OCI-M1 (cell line): ENCODE measurements around the gene PEX14.

Source experiments
- DNase-seq: peaks from one replicate; lab custom pipeline; 2025; lab: John Stamatoyannopoulos, UW

PEX14 gene

DNA sequence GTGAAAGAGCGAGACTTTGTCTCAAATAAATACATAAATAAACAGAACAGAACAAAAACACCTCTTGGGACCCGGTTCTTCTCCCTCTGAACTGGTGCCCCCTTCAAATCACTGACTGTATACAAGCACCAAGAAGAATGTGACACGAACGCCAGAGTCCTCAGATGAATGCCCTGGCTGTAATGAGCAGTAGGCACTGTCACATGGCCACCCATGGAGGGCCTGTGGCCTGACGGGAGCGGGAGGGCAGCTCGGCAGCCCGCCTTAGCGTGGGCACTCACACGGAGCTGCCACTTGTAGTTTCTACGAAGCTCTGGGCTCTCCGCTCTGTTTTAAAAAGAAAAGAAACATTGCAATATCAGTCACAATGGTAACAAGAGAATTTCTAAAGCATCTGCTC is 146.0 kb downstream of the PEX14 start:
- no peak for DNase-seq

DNA sequence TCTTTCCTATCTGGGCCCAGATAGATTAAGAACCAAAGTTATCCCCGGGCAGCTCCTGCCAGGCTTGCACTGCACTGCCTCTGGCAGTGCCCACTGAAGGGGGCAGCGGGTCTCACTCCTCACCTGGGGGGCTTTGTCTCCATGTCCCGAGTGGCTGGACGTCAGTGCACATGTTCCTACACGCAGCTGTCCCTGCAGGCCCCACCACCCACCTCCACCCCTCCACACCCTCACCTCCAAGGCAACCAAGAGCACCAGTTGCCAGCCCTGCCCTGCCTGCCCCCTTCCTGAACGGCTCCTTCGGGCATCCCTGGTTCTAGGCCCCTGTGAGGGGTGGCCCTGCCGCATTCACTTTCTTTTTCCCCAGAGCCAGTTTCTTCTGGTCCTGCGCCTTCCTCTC is 147.2 kb downstream of the PEX14 start:
- DNase-seq = no peak

DNA sequence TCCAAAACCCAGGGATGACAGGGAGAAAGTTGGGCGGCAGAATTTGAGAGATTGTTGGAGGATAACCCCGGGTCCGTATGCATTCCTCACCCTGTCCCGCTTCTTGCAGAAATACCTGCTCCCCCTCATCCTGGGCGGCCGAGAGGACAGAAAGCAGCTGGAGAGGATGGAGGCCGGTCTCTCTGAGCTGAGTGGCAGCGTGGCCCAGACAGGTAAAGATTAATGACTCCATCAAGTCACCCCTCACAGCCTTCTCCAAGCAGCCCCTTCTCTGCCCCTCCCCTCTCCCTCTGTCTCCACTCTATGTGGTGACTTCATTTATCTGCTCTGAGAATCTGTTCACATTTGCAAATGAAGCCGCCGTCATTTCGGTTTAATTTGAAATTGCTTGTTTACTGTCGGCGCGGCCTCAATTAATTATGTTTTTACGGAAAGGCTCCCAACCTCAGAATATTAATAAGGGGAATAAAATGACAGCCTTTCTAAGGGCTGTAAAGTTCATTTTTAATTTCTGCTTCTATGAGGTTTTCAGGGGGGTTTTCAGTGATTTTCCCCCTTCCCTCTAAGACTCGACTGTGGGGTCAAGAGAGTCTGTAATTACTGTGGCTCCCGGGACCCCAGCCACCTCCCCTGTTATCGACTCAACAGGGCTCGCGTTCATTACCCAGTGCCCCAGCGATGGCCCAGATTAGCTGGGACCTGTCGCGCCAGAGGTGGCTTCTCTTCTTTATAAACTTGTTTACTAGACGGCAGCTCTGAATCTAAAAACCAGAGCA is 148.3 kb downstream of the PEX14 start:
- DNase-seq = no peak

DNA sequence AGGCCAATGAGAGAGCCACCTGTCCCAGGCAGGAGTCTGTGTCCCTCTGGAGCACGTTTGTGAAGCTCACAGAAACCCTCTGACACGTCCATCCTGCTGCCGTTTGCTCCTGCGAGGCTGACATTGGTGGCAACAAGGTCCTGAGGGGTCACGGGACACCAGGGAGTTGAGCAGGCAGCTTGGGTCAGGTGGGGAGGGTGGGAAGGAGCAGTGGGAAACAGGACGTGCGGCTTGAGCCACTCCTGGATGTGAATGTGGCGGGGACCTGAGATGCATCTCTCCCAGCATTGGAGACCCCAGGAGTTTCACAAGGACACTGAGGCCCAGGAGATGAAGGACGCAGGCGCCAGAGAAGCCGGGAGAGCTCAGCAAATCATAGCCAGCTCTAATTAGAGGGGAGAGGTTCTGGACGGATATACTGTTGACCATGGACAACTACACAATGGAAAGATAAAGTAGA is 149.0 kb downstream of the PEX14 start:
- no peak for DNase-seq

DNA sequence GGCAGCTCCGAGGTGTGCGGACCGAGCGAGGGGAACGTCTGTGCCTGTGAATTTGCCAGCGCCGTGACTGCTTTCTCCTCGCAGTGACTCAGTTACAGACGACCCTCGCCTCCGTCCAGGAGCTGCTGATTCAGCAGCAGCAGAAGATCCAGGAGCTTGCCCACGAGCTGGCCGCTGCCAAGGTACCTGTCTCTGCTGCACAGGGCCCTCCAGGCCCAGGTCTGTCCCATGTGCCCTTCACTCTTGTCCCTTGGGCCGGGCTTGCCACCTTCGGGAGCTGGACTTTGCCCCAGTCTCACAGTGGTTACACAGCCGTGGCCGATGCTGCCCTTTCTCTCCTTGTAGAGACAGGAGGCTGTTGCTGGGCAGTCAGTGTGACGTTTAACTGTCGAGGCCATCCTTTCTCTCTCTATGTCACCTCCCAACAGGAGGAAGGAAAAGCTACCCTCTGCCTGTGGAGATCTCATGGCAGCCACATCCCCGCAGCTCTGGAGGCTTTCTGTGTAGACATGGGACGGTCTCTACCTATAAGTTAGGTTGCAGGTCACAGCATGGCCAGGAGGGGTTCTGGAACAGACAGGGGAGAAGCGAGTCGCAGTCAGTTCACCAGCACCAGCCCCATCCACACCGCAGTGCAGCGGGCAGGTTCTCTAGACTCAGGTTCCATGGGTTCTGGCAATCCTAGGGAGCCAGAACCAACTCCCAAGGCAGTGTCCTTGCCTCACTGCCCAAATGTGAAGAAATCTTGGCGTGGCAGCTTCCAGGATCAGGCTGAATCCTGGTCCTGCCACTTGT is 149.7 kb downstream of the PEX14 start:
- DNase-seq = no peak

DNA sequence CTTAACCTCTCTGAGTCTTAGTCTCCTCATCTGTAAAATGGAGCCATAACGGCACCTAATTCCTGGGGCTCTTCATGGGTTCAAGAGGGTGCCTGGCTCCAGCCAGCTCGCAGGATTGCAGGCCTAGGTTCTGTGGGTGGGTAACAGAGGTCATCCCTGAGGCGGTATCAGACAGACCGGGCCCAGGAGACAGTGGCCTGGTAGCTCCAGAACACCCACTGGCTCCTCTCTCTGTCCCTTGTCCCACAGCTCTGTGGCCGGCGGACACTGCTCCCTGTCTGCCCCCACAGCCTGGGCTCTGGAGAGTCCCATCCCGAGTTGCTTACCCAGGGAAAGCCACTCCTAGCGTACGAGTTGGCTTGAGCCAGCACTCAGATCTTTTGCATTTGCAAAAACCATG is 150.3 kb downstream of the PEX14 start:
- DNase-seq = no peak

DNA sequence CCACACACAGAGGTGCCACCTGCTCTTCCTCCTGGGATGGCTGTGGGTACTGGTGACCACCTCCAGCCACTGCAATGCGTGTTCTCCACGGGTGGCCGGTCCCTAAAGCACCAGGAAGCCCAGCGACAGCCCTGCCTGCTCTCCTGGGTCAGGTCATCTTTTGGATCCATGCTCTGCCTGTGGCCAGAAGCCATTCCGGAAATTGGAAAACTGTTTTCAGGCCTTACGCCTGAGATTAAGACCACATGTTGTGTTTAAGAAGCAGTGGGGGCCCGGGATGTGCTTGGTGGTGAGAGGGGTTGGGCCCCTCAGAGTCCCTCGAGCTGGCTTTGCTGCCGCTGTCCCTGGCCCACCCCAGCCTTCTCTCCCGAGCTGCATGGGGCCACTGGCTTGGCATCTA is 150.8 kb downstream of the PEX14 start:
- DNase-seq = no peak

DNA sequence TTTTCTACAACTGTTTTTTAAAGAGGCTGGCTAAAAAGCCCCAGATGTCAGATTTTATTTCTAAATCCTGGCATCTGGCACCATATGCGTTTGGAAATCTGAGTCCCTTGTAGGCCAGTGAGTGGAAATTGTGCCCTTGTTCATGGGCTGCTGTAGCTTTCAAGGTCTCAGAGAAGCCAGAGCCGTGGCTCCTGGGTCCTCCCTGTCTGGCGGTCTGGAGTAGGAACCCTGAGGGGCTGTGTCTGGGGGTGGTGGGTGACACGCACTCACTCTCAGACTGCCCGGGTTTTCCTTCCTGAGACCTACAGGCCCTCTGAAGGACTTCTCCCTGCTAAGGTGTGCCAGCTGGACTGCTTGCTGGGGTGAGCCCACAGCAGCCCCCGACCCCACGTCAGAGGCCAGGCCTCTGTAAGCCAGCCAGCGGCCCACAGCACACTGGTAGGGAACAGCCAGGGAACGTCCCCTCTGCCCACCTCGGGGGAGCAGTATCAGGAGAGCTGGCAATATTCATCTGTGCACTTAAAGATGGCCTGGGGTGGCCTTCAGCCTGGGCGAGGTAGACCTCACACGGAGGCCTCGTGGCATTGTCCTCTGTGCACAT is 151.5 kb downstream of the PEX14 start:
- DNase-seq = no peak

DNA sequence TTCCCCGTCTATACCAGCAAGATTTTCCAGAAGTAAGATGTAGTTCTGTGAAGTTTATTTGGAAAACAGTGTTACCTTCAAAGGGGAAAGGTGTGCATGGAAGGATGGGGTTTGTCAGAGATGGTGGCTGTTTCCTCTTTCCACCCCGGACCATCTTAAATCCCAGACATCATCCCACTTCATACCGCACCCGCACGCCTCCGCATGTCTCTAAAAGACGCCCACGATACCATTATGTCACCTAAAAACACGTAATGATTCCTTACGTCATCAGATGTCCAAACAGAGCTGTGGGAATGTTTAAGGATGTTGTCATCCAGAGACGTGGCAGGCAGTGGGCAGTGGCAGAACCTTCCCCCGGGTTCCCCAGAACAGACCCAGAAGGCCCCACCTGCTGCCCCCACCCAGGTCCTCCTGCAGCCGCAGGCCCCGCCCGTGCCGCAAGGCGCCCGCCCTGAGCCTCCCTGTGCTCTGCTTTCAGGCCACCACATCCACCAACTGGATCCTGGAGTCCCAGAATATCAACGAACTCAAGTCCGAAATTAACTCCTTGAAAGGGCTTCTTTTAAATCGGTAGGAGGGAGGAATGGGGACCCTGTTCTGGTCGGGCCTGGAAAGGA is 152.2 kb downstream of the PEX14 start:
- DNase-seq = no peak

DNA sequence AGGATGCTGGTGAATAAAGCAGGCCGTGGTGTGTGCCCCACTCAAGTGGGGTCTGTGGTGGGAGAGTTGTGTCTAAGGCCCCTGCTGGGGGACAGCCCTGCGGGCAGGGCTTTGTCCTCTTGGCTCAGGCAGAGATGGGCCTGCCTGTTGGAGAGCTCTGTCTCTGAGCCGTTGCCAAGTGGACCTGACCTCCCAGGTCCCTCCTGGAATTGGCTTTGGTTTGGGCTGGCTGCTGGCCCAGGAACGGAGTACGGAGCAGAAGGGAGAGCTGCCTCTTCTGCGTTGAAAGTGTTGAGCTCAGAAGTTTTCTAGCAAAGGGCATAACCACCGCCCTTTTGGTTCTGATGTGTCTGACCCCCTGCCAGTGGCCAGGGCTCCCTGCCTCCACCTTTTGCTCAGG is 153.9 kb downstream of the PEX14 start:
- no peak for DNase-seq

DNA sequence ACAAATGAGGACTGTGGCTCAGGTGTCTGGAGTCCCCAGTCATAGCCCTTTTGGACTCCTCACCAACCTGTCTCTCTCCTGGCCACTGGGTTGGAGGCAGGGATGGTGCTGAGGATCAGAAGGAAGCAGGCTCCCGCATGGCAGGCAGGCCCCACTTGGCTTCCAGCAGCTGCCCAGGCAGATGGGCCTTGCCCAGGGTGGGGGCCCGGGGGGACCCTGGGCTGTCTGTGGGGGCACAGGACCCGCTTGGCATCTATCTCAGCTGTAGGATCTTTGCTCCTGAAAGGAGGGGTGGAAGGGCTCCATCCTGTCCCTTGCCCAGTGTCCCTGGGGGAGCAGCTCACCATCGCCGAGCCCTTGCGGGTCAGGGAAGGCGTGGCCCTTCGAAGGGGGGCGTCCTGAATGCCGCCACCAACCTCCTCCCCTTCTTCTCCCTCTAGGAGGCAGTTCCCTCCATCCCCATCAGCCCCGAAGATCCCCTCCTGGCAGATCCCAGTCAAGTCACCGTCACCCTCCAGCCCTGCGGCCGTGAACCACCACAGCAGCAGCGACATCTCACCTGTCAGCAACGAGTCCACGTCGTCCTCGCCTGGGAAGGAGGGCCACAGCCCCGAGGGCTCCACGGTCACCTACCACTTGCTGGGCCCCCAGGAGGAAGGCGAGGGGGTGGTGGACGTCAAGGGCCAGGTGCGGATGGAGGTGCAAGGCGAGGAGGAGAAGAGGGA is 154.5 kb downstream of the PEX14 start:
- DNase-seq = no peak

DNA sequence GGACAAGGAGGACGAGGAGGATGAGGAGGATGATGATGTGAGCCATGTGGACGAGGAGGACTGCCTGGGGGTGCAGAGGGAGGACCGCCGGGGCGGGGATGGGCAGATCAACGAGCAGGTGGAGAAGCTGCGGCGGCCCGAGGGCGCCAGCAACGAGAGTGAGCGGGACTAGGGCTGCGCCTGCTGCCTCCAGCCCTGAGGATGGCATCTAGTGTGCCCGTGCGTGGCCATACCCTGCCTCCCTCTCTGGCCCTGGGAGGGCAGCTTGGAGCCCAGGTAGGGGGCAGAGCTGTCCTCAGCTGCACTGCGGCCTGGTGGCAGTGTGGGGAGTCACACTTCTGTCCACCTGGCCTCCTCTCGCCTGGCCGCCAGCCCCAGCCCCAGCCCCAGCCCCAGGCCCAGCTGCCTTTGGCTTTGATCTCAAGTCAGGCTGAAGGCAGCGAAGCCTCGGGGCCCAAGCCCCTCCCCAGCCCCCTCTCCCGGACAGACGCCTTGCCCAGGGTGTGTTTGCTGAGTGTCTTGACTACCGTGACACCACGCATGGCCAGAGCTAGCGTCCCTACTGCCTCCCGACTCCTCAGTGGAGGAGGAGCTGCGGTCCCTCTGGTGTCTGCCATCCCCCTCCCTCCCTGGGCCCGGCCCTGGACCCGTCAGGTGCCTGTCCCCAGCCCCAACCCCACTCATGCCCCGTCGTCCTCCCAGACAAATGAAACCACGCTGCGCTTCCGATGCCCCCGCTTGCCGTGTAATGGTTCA is 155.2 kb downstream of the PEX14 start:
- no peak for DNase-seq

DNA sequence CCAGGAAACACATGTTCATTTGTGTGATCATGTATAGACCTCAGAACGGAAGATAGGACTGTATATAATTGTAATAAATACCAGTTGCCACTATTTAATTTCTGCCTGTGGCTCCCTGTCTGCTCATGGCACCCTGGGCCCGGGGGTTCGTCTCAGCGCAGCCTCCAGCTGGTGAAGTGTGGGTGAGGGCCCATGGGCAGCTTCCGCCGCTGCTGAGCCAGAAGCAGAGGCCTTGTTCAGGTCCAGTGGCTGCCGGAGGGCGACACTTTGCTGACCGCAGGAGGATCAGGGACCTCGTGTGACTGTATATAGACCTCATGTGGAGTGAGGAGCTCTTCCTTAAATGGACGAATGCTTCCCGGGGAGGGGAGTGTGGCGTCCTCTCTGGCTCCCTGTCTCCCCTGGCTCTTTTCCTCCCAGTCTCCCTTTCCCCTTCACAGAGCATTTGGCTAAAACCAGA is 155.9 kb downstream of the PEX14 start:
- DNase-seq = no peak

DNA sequence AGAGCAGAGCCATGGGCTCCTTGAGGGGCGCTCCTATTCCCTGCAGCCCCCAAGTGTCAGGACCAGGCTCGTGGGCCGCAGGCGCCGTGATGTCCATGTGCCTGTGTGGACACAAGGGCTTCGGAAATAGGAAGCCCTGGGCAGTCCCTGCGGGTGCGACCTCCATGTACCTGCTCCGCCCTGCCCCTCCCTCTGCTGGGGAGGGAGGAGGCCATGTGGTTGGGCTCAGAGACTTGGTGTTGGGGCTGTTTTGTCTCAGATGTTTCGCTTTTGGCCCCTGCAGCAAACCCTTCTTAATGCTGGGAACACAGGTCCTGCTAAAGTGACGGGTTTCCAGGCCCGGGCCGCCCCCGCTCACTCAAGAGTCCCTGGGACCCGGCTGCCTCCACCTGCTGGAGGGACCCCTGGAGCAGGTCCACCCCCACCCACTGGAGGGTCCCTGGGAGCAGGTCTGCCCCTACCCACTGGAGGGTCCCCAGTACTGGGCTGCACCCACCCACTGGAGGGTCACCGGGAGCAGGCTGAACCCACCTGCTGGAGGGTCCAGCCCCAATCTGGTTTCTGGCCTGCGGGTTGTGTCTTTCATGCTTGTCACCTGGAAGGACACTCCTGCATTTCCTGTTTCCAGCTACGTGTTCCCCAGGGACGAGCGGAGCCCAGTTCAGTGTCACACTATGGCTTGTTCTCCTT is 156.5 kb downstream of the PEX14 start:
- DNase-seq = no peak

DNA sequence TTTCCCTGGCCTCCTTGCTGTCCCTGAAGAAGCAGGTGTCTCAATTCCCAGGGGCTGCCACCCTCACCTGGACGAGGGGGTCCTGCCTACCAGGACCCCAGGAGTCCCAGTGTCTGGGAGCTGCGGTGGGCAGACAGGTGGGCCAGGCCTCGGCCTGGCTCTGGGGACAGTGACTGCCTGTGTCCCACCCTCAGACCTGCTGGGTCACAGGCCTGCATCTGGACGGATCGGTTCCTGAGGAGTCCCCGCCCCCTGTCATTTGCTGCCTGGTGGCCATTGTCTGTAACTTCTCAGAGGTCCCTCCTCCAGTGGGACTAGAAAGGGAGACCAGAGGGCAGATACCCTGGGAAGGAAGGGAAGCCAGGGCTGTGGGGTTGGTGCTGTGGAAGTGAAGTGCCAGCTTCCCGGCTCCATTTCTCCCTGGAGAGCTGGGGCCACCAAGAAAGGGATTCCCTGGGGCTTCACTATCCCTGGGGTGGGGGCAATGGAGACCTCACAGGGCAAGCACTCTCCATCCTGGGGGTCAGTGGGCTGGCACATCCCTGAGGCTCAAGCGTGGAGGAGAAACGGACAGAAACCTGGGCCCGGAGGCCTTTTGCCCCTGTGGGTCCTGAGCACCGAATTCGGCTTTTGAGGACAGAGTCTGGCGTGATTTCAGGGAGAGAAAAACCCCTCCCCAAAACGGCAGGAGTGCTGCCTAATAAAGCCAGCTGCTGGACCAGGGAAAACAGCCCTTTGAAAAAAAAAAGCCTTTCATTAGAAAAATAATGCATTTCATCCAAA is 157.3 kb downstream of the PEX14 start:
- DNase-seq = no peak

DNA sequence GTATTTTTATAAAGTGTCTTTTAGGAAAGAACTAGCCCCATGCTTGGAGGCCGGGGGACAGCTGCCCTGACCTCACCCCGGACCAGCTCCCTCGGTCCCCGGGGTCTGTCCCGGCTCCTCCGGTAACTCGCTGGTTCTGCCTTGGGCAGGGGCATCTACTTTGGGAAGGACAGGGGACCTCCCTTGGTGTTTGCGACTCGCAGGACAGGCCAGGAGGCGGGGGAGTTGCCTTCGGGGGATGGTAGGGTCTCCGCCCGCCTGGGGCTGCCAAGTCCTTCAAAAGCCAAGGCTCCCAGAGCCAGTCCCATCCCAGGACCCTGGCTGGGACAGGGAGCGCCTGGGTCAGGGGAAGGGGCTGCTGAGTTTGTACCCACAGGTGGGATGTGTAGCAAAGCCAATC is 157.9 kb downstream of the PEX14 start:
- DNase-seq = no peak

DNA sequence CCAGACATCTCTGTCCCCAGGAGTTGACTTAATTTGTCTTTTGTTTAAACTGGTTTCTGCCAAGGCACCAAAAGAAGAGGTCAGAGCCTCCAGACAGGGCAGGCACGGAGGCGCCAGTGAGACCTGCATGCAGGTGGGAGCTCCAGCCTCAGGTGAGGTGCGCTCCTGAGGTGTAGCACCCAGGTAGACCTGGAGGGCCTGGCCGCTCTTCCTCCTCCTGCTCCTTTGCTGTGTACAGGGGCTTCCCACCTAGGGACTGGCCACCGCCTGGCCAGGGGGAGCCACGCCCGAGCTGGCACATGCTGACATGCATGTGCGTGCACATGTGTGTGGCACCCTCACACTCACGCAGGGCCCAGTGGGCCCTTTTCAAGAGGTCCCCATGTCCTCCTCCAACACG is 158.7 kb downstream of the PEX14 start:
- no peak for DNase-seq

DNA sequence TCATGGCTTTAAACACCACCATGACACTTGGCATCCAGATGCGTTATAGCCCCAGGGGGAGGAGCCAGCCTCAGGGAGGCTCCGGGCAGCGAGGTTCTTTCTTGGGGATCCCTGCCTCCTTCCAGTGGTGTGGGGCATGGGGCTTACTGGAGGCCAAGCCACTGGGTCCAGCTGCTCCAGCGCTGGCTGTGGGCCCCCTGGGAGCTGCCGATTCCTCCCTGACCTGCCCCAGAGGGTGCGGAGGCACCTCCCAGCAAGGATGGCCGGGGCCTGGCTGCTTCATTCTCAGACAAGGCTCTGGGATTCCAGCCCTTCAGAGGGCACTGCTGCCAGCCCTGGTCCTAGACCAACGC is 159.3 kb downstream of the PEX14 start:
- DNase-seq = no peak

DNA sequence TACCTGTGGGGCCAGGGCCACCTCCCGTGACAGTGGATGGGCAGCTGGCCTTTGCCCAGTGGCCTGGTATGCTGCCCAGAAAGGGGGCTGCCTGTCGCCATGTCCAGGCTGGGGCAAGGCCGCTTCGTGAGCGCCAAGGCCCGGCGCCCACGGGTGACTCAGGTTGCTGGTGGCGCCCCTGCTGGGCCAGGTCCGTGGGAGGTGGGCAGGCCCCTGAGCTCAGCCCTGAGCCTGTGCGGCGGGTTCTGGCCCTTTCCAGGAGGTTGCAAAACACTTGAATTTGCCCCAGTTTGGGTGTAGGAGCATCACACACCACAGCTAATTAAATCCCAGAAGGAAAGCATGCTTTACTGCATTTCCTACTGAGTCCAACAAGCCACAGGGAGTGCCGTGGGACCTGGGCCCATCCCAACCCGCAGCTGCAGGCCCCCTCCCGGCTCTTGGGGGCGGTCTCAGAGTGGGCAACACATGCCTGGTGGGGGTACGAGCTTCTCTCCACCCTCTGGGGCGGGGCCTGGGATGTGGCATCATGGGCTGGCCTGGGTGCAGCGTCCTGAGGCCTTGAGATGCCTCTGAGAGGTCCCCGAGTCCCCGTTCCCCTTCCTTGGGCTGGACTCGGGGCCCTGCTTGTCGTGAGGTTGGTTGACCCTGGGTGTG is 159.8 kb downstream of the PEX14 start:
- no peak for DNase-seq
